H9 (cell line): Measurements from ENCODE around the gene CCDC191. TPM values are rescaled to one million over a fixed set of nuclear protein-coding genes. Genes with fewer than 3 reads are reported as not detected.

ENCODE experiments used
- DNase-seq: peaks from one replicate; pipeline ENCODE4 v3.0.0-alpha.2; 2017
- H2AFZ ChIP-seq: one replicate; pipeline ENCODE4 v1.6.1; 2013; ENCODE audit warnings: mild to moderate bottlenecking, low read length, control low read depth, moderate library complexity
- H2AK5ac ChIP-seq: 2 replicates; pipeline ENCODE4 v1.6.1; 2013; ENCODE audit warnings: low read length, control low read depth, mixed read lengths; ENCODE audit not compliant: insufficient read length
- H2BK120ac ChIP-seq: one replicate; pipeline ENCODE4 v1.6.1; 2013; ENCODE audit warnings: low read depth, mild to moderate bottlenecking, low read length, control low read depth, inconsistent platforms; ENCODE audit not compliant: poor library complexity, severe bottlenecking
- H2BK12ac ChIP-seq: 2 replicates; pipeline ENCODE4 v1.6.1; 2013; ENCODE audit warnings: low read length, control low read depth, mixed read lengths, low read depth; ENCODE audit not compliant: insufficient read length
- H2BK15ac ChIP-seq: 2 replicates; pipeline ENCODE4 v1.6.1; 2013; ENCODE audit warnings: low read depth, low read length, control low read depth
- H2BK20ac ChIP-seq: one replicate; pipeline ENCODE4 v1.6.1; 2013; ENCODE audit warnings: low read depth, mild to moderate bottlenecking, low read length, control low read depth, inconsistent platforms; ENCODE audit not compliant: poor library complexity, severe bottlenecking
- H2BK5ac ChIP-seq: 2 replicates; pipeline ENCODE4 v1.6.1; 2013; ENCODE audit warnings: low read length, control low read depth, mixed read lengths; ENCODE audit not compliant: insufficient read length
- H3K14ac ChIP-seq: 2 replicates; pipeline ENCODE4 v1.6.1; 2013; ENCODE audit warnings: low read length, control low read depth; ENCODE audit not compliant: insufficient read depth
- H3K18ac ChIP-seq: 2 replicates; pipeline ENCODE4 v1.6.1; 2013; ENCODE audit warnings: low read depth, mild to moderate bottlenecking, mixed read lengths, low read length, control low read depth; ENCODE audit not compliant: insufficient read length
- H3K23ac ChIP-seq: 2 replicates; pipeline ENCODE4 v1.6.1; 2013; ENCODE audit warnings: low read length, control low read depth, mixed read lengths, low read depth; ENCODE audit not compliant: insufficient read length
- H3K23me2 ChIP-seq: 2 replicates; pipeline ENCODE4 v1.6.1; 2013; ENCODE audit warnings: low read depth, mild to moderate bottlenecking, mixed read lengths, low read length, control low read depth; ENCODE audit not compliant: insufficient read length, poor library complexity, severe bottlenecking
- H3K27ac ChIP-seq: 2 replicates; pipeline ENCODE4 v1.5.1; 2013; ENCODE audit warnings: low read length, control low read depth, mixed read lengths, low read depth; ENCODE audit not compliant: insufficient read length
- H3K27me3 ChIP-seq: 2 replicates; pipeline ENCODE4 v1.6.1; 2013; ENCODE audit warnings: low read length, control low read depth, inconsistent platforms; ENCODE audit not compliant: insufficient read depth
- H3K4ac ChIP-seq: 2 replicates; pipeline ENCODE4 v1.6.1; 2013; ENCODE audit warnings: low read depth, mild to moderate bottlenecking, control low read depth, inconsistent platforms, low read length, moderate library complexity
- H3K4me1 ChIP-seq: 2 replicates; pipeline ENCODE4 v1.6.1; 2013; ENCODE audit warnings: low read length, control low read depth, inconsistent platforms; ENCODE audit not compliant: insufficient read depth
- H3K4me2 ChIP-seq: 2 replicates; pipeline ENCODE4 v1.6.1; 2013; ENCODE audit warnings: low read length, control low read depth, mixed read lengths; ENCODE audit not compliant: insufficient read length, insufficient read depth
- H3K56ac ChIP-seq: 2 replicates; pipeline ENCODE4 v1.6.1; 2013; ENCODE audit warnings: low read depth, mild to moderate bottlenecking, mixed read lengths, low read length, control low read depth; ENCODE audit not compliant: insufficient read length
- H3K79me1 ChIP-seq: 2 replicates; pipeline ENCODE4 v1.6.1; 2013; ENCODE audit warnings: low read depth, mild to moderate bottlenecking, moderate library complexity, low read length, control low read depth, inconsistent platforms; ENCODE audit not compliant: insufficient read depth, poor library complexity, severe bottlenecking
- H3K79me2 ChIP-seq: 2 replicates; pipeline ENCODE4 v1.6.1; 2013; ENCODE audit warnings: low read length, control low read depth, inconsistent platforms; ENCODE audit not compliant: insufficient read depth
- H3K9ac ChIP-seq: 2 replicates; pipeline ENCODE4 v1.6.1; 2013; ENCODE audit warnings: low read length, control low read depth, mixed read lengths; ENCODE audit not compliant: insufficient read length; ENCODE audit errors: extremely low read depth
- H3K9me3 ChIP-seq: one replicate; pipeline ENCODE4 v1.6.1; 2013; ENCODE audit warnings: low read depth, low read length, inconsistent platforms; ENCODE audit not compliant: control insufficient read depth
- H3T11ph ChIP-seq: one replicate; pipeline ENCODE4 v1.6.1; 2013; ENCODE audit warnings: mild to moderate bottlenecking, low read length, control low read depth, inconsistent platforms
- H4K20me1 ChIP-seq: one replicate; pipeline ENCODE4 v1.6.1; 2013; ENCODE audit not compliant: control insufficient read depth, insufficient read length, insufficient read depth
- H4K5ac ChIP-seq: 2 replicates; pipeline ENCODE4 v1.6.1; 2013; ENCODE audit warnings: low read depth, mild to moderate bottlenecking, mixed read lengths, low read length, control low read depth; ENCODE audit not compliant: insufficient read length
- H4K8ac ChIP-seq: replicated peaks from 2 replicates; pipeline ENCODE4 v1.6.1; 2013; ENCODE audit warnings: low read length, control low read depth, mixed read lengths, low read depth; ENCODE audit not compliant: insufficient read length
- H4K91ac ChIP-seq: 2 replicates; pipeline ENCODE4 v1.6.1; 2013; ENCODE audit warnings: low read depth, mild to moderate bottlenecking, moderate library complexity, mixed read lengths, low read length, control low read depth; ENCODE audit not compliant: insufficient read length
- H3K27ac Mint-ChIP-seq, 3 experiments: 2 replicates in 2 of 3; 3 replicates in 1 of 3; pipeline ENCODE4 v1.8.0; 2020 to 2021; ENCODE audit warnings: mixed read lengths in 3 of 3, mild to moderate bottlenecking in 1 of 3, moderate library complexity in 1 of 3
- H3K27me3 Mint-ChIP-seq: 2 replicates; pipeline ENCODE4 v1.8.0; 2021; ENCODE audit warnings: low read depth, mild to moderate bottlenecking, moderate library complexity, mixed read lengths
- H3K36me3 Mint-ChIP-seq, 3 experiments: 2 replicates in 2 of 3; 3 replicates in 1 of 3; pipeline ENCODE4 v1.8.0; 2020 to 2021; ENCODE audit warnings: low read depth in 3 of 3, mixed read lengths in 3 of 3; ENCODE audit not compliant: insufficient read depth in 1 of 3
- H3K4me1 Mint-ChIP-seq, 2 experiments: 2 replicates each; pipeline ENCODE4 v1.8.0; 2020; ENCODE audit warnings: mixed read lengths in 2 of 2
- H3K4me3 Mint-ChIP-seq, 2 experiments: 2 replicates in 1 of 2; 3 replicates in 1 of 2; pipeline ENCODE4 v1.8.0; 2020 to 2021; ENCODE audit warnings: mild to moderate bottlenecking in 2 of 2, mixed read lengths in 2 of 2, moderate library complexity in 1 of 2
- H3K9me3 Mint-ChIP-seq, 2 experiments: 2 replicates in 1 of 2; 3 replicates in 1 of 2; pipeline ENCODE4 v1.8.0; 2020; ENCODE audit warnings: mild to moderate bottlenecking in 2 of 2, mixed read lengths in 2 of 2, moderate library complexity in 1 of 2
- WGBS: extraction: QIAGEN DNeasy Blood & Tissue Kit; methylation state at CpG from one replicate; pipeline ENCODE4 v1.1.7; 2013; ENCODE audit warnings: missing lambda C conversion rate, low lambda C conversion rate, mixed read lengths; ENCODE audit not compliant: insufficient read length; ENCODE audit errors: extremely low coverage; 5-methylcytosine and 5-hydroxymethylcytosine counted together
- total RNA-seq: library from RNA; stranded (reverse); gene quantifications from 2 replicates; pipeline ENCODE4 v1.2.1, GENCODE V29; 2021
- TF ChIP-seq, protein P1 (sequence below): fragments of 200-600 bp; sonication (generic); conservative IDR thresholded peaks from 3 replicates; pipeline ENCODE4 v1.8.0; 2021; ENCODE audit warnings: antibody characterized with exemption, mild to moderate bottlenecking

The CCDC191 gene
- total RNA-seq, 1 experiment from 2014 or later: 0.68 TPM

DNA sequence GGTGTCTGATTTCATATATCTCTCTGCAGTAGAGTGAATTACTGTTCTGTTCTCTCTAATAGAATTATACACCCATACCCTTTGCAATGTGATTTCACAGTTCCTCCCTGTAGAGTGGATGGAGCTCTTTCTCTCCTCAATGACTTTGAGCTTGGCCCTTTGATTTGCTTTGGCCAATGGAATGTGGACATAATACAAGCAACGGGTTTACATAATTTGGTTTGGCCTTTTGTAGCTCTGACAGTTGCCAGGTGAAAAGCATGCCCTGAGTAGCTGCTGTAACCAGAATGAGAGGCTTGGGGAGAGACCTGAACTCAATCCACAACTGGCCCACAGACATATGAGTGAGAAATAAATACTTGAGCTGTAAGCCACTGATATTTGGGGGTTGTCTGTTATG is 76.4 kb downstream of the CCDC191 start:
- Histone ChIP-seq H4K8ac (no peak overlapping the region), H3K27me3 (no peaks in the 10 kb centered on the region; the same call in 1 of the 2 replicates), H2AFZ (no peak overlapping the region), H3K9me3 (no peaks in the 10 kb centered on the region), H4K5ac (no peak overlapping the region), H2BK20ac (no peak overlapping the region), H3K4me1 (no peaks in the 10 kb centered on the region), H2BK5ac (no peak overlapping the region), H3T11ph (no peak overlapping the region), H3K23ac (no peak overlapping the region), H2BK15ac (no peak overlapping the region), H4K20me1 (no peaks in the 10 kb centered on the region), H3K79me2 (no peaks in the 10 kb centered on the region), H3K56ac (no peak overlapping the region), H3K9ac (no peak overlapping the region), H3K79me1 (no peaks in the 10 kb centered on the region), H3K4ac (no peak overlapping the region), H2BK120ac (no peak overlapping the region), H3K14ac (no peak overlapping the region), H2BK12ac (no peak overlapping the region), H2AK5ac (no peak overlapping the region), H3K4me2 (no peak overlapping the region), H4K91ac (no peak overlapping the region), H3K18ac (no peak overlapping the region), H3K23me2 (no peaks in the 10 kb centered on the region), H3K27ac (no peak overlapping the region)
- Mint-ChIP-seq H3K27me3 (no peaks in the 10 kb centered on the region; the same call in 1 of the 2 replicates), H3K9me3 (no peaks in the 10 kb centered on the region), H3K36me3 (peaks cover 0 to under 1% (median 0%) of the 10 kb centered on the region in 3 experiments; a peak in 1 of 7 replicates), H3K4me1 (no peaks in the 10 kb centered on the region), H3K4me3 (no peak overlapping the region), H3K27ac (no peak overlapping the region)
- no peak for DNase-seq
- WGBS: no CpG with 5 or more reads among the region's 1 CpG
- TF ChIP-seq, protein P1, sequence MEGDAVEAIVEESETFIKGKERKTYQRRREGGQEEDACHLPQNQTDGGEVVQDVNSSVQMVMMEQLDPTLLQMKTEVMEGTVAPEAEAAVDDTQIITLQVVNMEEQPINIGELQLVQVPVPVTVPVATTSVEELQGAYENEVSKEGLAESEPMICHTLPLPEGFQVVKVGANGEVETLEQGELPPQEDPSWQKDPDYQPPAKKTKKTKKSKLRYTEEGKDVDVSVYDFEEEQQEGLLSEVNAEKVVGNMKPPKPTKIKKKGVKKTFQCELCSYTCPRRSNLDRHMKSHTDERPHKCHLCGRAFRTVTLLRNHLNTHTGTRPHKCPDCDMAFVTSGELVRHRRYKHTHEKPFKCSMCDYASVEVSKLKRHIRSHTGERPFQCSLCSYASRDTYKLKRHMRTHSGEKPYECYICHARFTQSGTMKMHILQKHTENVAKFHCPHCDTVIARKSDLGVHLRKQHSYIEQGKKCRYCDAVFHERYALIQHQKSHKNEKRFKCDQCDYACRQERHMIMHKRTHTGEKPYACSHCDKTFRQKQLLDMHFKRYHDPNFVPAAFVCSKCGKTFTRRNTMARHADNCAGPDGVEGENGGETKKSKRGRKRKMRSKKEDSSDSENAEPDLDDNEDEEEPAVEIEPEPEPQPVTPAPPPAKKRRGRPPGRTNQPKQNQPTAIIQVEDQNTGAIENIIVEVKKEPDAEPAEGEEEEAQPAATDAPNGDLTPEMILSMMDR: no peak
